Heart left ventricle (tissue), 13 donors: ENCODE data around the gene ABHD14A.

Experiments used
- POLR2A ChIP-seq, 2 donors: fragments of 450-650 bp; IDR thresholded peaks; one replicate each; pipeline ENCODE4 v1.6.1; 2017; ENCODE audit warnings: antibody characterized with exemption in 2 of 2, mild to moderate bottlenecking in 2 of 2, moderate library complexity in 2 of 2
- TF ChIP-seq, protein P1 (sequence below), 12 donors: fragments of 200-600 bp; sonication (generic) in 4 of 12; IDR thresholded peaks; one replicate each; pipeline versions ENCODE4 v1.5.0 to v1.8.0; 2018 to 2022; ENCODE audit warnings: antibody characterized with exemption in 12 of 12, mild to moderate bottlenecking in 5 of 12
- donor health status: ischemic (EF 13 %, LVEDD 7.1; RV severe dilation, severe dysfunction).
- donor health status: DM: no; HTN: yes; CAD: no.
- donor health status: DM: no; HTN: no; CAD: no.
- donor health status: ischemic (EF 25% LVEDD 6.9; RV normal size, moderate dysfunction).
- donor health status: ischemic (EF 25% LVEDD 5.7; RV mildly dilated, moderate dysfunction).
- donor health status: ischemic (EF 35%, LVEDD 5.7; RV mildly dilated, moderate dysfunction).
- donor health status: nonischemic (EF 11% LVEDD 7.7; RV severe dilation, severe dysfunction).
- donor health status: DM: yes; HTN: yes; CAD: no.
- donor health status: PGD.
- donor health status: ischemic (EF 29% LVEDD 5.4; RV normal size, mild dysfunction).
- donor health status: nonischemic (EF 23%, LVEDD 6.1; RV moderate dilation, normal function).

DNA sequence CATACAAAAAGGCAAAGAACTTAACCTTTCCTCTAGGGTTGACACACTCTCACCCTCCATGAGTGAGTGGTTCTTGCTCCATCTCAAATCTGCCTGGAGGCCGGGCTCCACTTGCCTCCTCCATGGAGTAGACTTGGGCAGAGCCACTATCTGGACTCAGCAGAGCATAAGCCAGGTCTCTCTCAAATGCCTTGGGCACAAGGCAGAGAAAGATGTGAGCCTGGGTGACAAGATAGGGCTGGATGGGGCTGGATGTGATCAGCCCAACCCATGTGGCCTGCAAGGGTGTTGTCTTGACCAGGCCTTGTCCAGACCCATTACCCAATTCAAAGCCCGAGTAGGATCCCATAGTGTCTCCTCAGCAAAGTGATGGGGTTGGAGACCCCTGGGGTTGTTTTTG lies 25.0 kb downstream of the ABHD14A start:
- TF ChIP-seq, protein P1, sequence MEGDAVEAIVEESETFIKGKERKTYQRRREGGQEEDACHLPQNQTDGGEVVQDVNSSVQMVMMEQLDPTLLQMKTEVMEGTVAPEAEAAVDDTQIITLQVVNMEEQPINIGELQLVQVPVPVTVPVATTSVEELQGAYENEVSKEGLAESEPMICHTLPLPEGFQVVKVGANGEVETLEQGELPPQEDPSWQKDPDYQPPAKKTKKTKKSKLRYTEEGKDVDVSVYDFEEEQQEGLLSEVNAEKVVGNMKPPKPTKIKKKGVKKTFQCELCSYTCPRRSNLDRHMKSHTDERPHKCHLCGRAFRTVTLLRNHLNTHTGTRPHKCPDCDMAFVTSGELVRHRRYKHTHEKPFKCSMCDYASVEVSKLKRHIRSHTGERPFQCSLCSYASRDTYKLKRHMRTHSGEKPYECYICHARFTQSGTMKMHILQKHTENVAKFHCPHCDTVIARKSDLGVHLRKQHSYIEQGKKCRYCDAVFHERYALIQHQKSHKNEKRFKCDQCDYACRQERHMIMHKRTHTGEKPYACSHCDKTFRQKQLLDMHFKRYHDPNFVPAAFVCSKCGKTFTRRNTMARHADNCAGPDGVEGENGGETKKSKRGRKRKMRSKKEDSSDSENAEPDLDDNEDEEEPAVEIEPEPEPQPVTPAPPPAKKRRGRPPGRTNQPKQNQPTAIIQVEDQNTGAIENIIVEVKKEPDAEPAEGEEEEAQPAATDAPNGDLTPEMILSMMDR (IDR thresholded peaks at IDR 0.05): no peak
- no peak for TF ChIP-seq POLR2A (IDR thresholded peaks at IDR 0.05)
